HG03103 (cell line): ENCODE results near the gene TRIM8.

Experiments used
- ATAC-seq: cut with Tn5 transposase; IDR thresholded peaks from one replicate; pipeline ENCODE4 v1.9.1; 2021; ENCODE audit warnings: low read depth; ENCODE audit not compliant: unreplicated experiment

The TRIM8 gene

DNA sequence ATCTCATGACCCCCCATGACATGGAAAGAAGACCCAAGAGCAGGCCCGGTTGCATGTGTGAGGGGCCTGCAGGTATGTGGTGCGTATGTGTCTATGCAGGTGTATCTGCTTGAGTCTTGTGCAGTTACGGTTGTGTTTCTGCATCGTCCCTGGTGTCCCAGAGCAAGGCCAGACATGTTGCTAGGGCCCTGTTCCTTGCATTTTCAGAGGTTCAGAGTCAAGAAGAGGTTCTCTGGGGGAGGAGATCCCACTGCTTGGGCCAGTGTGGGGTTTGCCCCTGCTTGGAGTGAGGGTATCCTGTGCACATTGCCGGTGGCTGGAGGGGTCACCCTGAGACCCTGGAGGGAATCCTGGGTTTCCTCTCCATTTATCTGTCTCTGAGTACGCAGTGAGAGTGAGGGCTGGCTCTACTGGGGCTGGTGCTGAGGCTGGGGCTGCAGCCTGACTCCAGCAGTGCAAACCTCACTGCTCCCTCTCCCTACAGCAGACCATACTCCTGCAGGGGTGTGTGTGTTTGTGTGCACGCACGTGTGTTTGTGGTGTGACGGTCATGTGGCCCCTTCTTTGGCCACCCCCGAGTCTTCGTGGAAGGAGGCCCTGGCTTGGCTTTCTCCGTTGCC is 4.1 kb downstream of the TRIM8 start:
- ATAC-seq, result no peak

- ATAC-seq, result no peak
Measured at GRCh38 chr10:102648889-102649796, 4.9 kb downstream of the TRIM8 start.

DNA sequence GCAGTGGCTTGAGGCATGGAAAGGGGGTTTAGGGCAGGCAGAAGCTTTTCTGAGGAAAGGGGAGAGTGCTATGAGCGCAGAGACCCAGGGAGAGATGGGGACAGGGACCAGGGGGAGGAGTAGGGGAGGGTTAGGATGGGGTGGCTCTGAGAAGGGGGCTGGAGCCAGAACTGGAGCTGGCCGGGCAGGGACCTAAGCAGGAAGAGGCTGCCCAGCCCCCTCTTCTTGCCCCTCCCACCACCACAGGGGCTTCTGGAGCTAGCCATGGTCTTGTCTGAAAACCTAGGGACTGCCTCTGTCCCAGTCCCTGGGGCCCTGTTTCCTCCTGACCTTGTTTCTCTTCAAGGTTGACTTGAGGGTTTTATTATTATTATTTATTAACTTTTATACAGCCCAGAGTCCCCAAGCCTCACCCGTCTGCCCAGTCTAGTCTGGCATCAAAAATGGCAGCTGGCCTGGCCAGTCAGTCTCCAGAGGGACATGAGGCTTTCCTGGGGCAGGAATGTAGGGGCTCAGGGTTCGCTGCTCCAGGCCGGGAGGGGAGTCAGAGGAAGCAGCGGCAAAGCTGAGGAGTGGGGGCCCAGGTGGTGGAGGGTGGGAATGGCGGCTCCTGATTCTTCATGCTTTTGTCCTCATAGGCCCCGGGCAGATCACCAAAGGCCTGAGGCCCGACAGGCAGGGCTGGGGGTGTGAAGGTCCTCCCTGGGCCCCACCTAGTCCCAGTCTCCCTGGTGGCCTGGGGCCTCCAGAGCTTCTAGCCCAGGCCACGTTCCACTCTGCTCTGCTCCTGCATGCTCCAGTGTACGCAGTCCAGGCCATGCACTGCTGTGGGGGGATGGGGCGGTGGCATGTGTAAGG is 5.7 kb downstream of the TRIM8 start:
- no peak for ATAC-seq

DNA sequence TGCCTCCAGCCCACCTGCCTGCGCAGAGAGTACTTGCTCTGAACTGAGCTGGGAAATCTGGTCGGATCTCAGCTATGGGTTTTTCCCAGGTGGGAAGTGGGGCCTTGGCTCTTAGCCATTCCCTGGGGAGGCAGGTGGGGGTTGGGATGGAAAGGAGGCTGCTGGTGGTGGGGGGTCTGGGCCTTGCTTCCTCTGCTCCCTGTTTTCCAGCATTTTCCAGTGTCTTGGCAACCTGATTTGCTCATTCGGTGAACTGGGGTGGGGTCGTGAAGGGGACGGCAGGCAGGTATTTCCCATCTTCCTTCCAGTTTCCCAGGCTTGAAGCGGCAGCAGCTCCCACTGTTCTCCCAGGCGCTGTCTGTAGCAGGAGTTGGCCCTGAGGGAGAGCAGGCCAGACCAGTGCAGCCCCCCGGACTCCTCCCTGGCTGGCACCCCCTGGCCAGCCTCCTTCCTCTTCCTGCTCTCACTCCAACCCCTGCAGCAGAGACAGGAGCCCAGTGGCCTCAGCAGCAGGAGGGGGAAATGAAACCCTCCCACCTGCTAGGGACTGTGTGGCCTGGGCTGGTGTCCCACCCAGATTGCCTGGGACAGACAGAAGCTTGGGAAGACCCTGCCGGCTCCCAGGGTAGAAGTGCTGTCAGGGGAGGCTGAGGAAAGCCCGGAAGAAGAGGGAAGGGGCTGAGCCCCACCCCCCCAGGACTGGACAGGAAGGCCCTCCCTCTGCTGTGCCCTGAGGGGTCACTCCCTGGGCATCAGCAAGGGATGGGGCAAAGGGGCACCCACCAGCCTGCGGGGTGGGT is 6.6 kb downstream of the TRIM8 start:
- ATAC-seq, result no peak

GRCh38 chr10:102651455-102652169 is 7.3 kb downstream of the TRIM8 start:
- no peak for ATAC-seq

DNA sequence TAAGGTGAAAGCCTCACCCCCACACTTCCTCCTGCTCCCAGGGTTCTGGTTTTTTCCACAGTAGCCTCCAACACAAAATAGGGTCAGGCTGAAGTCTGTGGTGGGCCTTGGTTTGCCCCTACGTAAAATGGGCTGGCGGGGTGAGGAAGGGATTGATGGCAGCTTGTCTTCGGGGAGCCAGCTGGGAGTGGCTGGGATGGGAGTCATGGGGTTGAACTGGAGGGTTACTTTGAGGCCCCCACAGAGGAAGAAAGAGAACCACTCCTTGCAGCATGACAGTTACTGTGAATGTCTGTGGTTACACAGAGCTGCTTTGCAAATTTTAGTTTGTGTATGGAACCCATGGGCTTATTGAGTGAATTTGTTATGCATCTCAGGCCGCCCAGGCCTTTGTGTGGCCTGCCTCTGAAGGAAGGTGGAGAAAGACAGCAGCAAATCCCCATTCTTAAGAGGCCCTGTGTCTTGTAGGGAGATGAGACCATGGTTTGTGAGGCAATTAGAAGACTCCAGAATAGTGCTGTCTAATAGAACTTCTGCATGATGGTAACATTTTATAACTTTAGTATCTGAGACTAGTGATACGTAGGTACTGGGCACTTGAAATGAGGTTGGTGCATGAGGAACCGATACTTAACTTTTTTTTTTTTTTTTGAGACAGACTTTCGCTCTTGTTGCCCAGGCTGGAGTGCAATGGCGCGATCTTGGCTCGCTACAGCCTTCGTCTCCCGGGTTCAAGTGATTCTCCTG is 8.1 kb downstream of the TRIM8 start:
- ATAC-seq, result no peak

GRCh38 chr10:102653060-102653459 is 8.8 kb downstream of the TRIM8 start:
- no peak for ATAC-seq

DNA sequence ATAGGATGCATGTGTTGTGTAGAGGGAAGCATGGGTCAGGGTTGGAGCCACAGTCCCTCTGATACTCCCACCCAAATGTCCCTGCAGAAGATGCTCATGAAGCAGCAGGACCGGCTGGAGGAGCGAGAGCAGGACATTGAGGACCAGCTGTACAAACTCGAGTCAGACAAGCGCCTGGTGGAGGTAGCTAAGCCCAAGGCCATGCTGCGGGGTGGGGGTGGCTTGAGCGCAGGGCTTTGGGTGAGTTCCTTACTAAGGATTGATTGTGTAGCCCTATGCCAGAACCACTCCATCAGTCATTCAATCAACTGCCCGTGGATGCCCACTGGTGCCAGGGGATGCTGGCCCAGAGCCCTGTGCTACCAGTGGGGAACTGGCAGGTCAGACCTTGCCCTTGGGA is 10.3 kb downstream of the TRIM8 start:
- ATAC-seq, result no peak

GRCh38 chr10:102654969-102655368 is 10.7 kb downstream of the TRIM8 start:
- ATAC-seq, result no peak

GRCh38 chr10:102656026-102656425 is 11.7 kb downstream of the TRIM8 start:
- ATAC-seq, result no peak

DNA sequence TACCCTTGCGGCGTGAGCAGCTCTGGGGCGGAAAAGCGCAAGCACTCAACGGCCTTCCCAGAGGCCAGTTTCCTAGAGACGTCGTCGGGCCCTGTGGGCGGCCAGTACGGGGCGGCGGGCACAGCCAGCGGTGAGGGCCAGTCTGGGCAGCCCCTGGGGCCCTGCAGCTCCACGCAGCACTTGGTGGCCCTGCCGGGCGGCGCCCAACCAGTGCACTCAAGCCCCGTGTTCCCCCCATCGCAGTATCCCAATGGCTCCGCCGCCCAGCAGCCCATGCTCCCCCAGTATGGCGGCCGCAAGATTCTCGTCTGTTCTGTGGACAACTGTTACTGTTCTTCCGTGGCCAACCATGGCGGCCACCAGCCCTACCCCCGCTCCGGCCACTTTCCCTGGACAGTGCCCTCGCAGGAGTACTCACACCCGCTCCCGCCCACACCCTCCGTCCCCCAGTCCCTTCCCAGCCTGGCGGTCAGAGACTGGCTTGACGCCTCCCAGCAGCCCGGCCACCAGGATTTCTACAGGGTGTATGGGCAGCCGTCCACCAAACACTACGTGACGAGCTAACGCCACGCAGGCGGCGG is 12.6 kb downstream of the TRIM8 start:
- no peak for ATAC-seq

DNA sequence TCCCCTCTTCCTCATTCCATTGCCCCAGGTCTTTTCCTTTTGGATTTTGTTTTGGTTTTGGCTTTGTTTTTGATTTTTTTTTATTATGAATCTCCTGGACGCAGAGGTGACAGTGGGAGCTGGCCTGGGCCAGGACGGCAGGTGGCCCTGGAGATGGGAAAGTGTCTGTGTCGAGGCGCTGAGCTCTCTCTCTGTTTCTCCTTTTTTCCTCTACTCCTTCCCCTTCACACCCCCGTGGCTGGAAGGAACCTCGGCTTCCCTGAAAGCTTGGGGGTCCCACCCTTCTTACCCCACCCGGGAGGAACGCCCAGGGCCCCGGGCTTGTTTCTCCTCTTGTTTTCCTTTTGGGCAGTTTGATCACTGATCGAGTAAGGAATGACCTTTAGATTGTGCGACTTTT is 13.2 kb downstream of the TRIM8 start:
- ATAC-seq, result no peak

DNA sequence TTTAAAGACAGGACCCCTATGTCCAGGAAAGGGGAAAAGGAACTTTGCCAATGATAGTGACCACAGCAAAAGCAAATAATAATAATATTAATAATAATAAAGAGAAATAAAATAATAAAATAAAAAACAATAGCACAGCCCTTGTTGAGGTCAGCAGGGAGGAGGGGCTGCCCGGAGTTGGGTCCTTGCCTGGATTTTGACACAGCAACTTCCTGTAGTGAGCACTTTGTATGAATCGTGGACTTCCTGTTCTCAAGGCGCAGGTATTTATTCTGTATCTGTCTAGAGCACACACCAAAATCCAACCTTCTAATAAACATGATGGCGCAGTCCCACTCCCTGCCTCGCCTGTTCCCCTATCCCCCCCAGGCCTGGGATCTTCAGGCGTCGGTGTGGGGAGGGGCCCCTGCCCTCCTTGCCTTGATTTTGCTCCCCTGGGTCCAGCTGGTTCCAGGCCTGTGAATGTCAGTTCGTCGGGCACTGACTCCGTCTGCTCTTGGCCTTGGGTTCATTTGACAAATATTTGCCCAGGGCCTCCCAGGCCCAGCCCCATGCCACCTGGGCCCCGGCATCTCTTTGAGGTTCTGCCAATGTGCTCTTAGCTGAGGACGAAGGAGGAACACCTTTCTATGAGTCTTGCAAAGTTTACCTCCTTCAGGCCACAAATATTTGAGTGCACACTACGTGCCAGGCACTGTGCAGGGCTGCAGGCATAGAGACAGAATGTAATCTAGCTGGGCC is 13.9 kb downstream of the TRIM8 start:
- ATAC-seq, result no peak

DNA sequence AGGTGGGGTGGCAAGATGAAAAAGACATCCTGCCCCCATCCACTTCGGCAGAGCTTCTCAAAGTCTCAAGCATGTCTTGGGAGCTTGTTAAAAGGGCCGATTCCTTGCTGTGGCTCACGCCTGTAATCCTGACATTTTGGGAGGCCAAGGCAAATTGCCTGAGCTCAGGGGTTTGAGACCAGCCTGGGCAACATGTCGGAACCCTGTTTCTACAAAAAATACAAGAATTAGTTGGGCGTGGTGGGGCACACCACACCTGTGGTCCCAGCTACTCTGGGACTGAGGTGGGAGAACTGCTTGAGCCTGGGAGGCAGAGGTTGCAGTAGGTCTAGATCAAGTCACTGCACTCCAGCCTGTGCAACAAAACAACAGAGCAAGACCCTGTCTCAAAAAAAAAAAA is 14.5 kb downstream of the TRIM8 start:
- no peak for ATAC-seq

DNA sequence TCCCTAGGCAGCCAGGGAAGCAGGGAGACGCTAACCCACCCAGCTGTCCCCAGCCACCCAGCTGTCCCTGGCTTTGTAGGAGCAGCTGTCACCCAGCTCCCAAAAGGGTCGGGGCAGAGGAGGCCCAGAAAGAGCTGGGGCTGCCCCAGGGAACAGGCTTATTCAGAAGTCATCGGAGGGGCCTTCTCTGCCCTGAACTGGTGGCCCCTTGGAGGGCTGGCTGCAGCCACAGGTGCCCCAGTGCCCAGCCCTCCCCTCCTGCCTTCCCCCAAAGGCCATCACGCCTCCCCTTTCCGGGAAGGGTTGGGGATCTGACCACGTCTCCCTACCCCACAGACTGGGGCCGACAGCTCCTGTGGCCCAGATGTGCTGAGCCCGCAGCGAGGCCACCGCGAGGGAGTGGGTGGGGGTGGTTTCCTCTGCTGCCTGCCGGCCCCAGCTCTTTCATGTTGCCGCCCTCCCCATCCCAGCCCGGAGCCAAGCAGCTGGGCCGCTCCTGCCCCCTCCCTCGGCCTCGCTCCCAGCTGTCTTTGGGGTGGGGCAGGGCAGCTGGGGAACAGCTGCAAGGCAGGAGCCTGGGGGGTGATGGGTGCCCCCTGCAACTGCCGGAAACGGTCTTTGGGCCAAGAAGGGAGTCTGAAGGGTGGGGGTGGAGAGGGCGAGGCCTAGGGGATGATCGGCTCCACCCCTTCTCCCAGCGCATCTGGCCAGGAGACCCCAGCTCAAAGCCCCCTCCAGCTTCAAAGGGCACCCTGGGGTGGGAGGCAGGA is 16.8 kb downstream of the TRIM8 start:
- ATAC-seq, result peak; percentile 60

- ATAC-seq, result peak; percentile 5
Measured at GRCh38 chr10:102661658-102662028, 17.4 kb downstream of the TRIM8 start.

- no peak for ATAC-seq
Measured at GRCh38 chr10:102665904-102666509, 21.7 kb downstream of the TRIM8 start.
